Colon (tissue), 2 donors: ENCODE data around the gene SAMMSON.

Source experiments
- FAIRE-seq: peaks from 2 replicates; lab custom pipeline; 2012; peaks lifted over from hg19 to GRCh38; lab: Jason Lieb, UNC
- donor health status: control.
- donor health status: control.

The SAMMSON gene

GRCh38 chr3:69999140-70000027 is at the start of gene SAMMSON:
Gene SAMMSON, plus strand, starts transcription at chr3:69999733.
- no peak for FAIRE-seq

- FAIRE-seq: no peak
These were observed 47.9 kb upstream of the SAMMSON start for GRCh38 chr3:69951616-69952015.

GRCh38 chr3:69959581-69959980 is 40.0 kb upstream of the SAMMSON start:
- no peak for FAIRE-seq

- FAIRE-seq: no peak
These were observed 37.7 kb upstream of the SAMMSON start for GRCh38 chr3:69961706-69962439.

- no peak for FAIRE-seq
These were observed 35.9 kb upstream of the SAMMSON start for GRCh38 chr3:69963643-69964042.

GRCh38 chr3:69967156-69967555 is 32.4 kb upstream of the SAMMSON start:
- no peak for FAIRE-seq

GRCh38 chr3:69970827-69971226 is 28.7 kb upstream of the SAMMSON start:
- FAIRE-seq: no peak

GRCh38 chr3:69972672-69973071 is 26.9 kb upstream of the SAMMSON start:
- FAIRE-seq: no peak

- FAIRE-seq: no peak
These were observed 23.5 kb upstream of the SAMMSON start for GRCh38 chr3:69976021-69976420.

GRCh38 chr3:69983546-69984265 is 15.8 kb upstream of the SAMMSON start:
- no peak for FAIRE-seq

- FAIRE-seq: no peak
These were observed 14.3 kb upstream of the SAMMSON start for GRCh38 chr3:69985266-69985665.

- FAIRE-seq: no peak
These were observed 13.1 kb upstream of the SAMMSON start for GRCh38 chr3:69986419-69986818.

GRCh38 chr3:69987833-69988232 is 11.7 kb upstream of the SAMMSON start:
- FAIRE-seq: no peak

- FAIRE-seq: no peak
These were observed 5.8 kb upstream of the SAMMSON start for GRCh38 chr3:69993757-69994156.

- FAIRE-seq: no peak
These were observed 4.6 kb upstream of the SAMMSON start for GRCh38 chr3:69994919-69995318.

GRCh38 chr3:69997631-69998307 is 1.8 kb upstream of the SAMMSON start:
- no peak for FAIRE-seq

- no peak for FAIRE-seq
These were observed 784 bp upstream of the SAMMSON start for GRCh38 chr3:69998759-69999139.

GRCh38 chr3:70000028-70000410 is 486 bp downstream of the SAMMSON start:
- FAIRE-seq: no peak

GRCh38 chr3:70000563-70001081 is 1.1 kb downstream of the SAMMSON start:
- FAIRE-seq: no peak

- FAIRE-seq: no peak
These were observed 3.6 kb downstream of the SAMMSON start for GRCh38 chr3:70003119-70003518.

- no peak for FAIRE-seq
These were observed 6.6 kb downstream of the SAMMSON start for GRCh38 chr3:70006089-70006488.

- FAIRE-seq: no peak
These were observed 10.8 kb downstream of the SAMMSON start for GRCh38 chr3:70010346-70010745.
